ENCODE results near the gene TNFRSF14.

DNA sequence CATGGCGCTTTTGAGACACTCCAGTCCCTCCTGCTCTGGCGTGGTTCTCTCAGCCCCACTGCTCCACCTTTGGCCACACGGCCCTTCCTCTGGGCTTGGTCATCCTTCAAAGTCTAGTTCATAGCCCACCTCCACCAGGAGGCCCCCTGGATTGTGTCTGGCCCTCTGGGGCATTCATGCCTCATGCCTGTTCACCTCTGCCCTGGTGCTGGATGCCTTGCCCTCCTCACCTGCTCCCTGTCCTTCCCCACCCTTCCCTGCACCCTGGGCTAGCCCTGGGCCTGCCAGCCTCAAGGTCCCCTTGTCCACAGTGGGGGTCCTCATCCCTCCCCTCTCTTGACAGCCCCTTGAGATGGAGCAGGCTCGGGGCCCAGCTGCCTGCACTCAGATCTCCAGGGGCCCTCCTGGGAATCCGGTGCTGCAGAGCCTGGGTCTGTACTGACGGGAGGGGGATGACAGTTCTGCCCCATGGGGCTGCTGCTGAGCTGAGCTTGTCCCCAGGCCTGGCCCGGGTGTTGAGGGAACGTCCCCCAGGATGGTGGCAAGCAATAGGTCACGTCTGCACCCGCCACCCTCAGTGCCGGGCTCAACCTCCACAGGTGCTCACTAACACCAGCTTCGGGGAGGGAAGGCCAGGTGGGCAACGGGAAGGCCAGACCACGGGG, 48.8 kb downstream of the TNFRSF14 start:
- TF ChIP-seq JUN (IDR thresholded peaks at IDR 0.05) (no peak), CBX2 (IDR thresholded peaks at IDR 0.05; ENCODE audit: borderline replicate concordance, low read depth) (no peak), BHLHE40 (IDR thresholded peaks at IDR 0.05; ENCODE audit: low read depth, low read length) (no peak), POLR2A (IDR thresholded peaks at IDR 0.05; ENCODE audit: low read length) (no peak), CBX8 (IDR thresholded peaks at IDR 0.05) (no peak)
- TF ChIP-seq, protein P1, sequence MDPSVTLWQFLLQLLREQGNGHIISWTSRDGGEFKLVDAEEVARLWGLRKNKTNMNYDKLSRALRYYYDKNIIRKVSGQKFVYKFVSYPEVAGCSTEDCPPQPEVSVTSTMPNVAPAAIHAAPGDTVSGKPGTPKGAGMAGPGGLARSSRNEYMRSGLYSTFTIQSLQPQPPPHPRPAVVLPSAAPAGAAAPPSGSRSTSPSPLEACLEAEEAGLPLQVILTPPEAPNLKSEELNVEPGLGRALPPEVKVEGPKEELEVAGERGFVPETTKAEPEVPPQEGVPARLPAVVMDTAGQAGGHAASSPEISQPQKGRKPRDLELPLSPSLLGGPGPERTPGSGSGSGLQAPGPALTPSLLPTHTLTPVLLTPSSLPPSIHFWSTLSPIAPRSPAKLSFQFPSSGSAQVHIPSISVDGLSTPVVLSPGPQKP (IDR thresholded peaks at IDR 0.05; ENCODE audit: low read depth, low read length): no peak
- TF ChIP-seq, protein P2, sequence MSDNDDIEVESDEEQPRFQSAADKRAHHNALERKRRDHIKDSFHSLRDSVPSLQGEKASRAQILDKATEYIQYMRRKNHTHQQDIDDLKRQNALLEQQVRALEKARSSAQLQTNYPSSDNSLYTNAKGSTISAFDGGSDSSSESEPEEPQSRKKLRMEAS (IDR thresholded peaks at IDR 0.05): no peak
- TF ChIP-seq, protein P3, sequence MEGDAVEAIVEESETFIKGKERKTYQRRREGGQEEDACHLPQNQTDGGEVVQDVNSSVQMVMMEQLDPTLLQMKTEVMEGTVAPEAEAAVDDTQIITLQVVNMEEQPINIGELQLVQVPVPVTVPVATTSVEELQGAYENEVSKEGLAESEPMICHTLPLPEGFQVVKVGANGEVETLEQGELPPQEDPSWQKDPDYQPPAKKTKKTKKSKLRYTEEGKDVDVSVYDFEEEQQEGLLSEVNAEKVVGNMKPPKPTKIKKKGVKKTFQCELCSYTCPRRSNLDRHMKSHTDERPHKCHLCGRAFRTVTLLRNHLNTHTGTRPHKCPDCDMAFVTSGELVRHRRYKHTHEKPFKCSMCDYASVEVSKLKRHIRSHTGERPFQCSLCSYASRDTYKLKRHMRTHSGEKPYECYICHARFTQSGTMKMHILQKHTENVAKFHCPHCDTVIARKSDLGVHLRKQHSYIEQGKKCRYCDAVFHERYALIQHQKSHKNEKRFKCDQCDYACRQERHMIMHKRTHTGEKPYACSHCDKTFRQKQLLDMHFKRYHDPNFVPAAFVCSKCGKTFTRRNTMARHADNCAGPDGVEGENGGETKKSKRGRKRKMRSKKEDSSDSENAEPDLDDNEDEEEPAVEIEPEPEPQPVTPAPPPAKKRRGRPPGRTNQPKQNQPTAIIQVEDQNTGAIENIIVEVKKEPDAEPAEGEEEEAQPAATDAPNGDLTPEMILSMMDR (IDR thresholded peaks at IDR 0.05): no peak
- TF ChIP-seq, protein P4, sequence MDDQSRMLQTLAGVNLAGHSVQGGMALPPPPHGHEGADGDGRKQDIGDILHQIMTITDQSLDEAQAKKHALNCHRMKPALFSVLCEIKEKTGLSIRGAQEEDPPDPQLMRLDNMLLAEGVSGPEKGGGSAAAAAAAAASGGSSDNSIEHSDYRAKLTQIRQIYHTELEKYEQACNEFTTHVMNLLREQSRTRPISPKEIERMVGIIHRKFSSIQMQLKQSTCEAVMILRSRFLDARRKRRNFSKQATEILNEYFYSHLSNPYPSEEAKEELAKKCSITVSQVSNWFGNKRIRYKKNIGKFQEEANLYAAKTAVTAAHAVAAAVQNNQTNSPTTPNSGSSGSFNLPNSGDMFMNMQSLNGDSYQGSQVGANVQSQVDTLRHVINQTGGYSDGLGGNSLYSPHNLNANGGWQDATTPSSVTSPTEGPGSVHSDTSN (IDR thresholded peaks at IDR 0.05): no peak

Measured in A549 (cell line).